ENCODE results near the gene LIPI.

Gene LIPI

GRCh38 chr21:14244911-14245310 lies 34.2 kb upstream of the LIPI start:
- H3K4me3 ChIP-seq, result no peak overlapping the region
- no peak for TF ChIP-seq CTCF (IDR thresholded peaks at IDR 0.05)
- intact Hi-C loops (cut with DNase I; ENCODE audit: low total_unique reads), result no loop called here
- H3K27me3 ChIP-seq, result no peaks in the 10 kb centered on the region
- no peaks in the 10 kb centered on the region for H3K36me3 ChIP-seq
- no peaks in the 10 kb centered on the region for H3K9me3 ChIP-seq
- no peaks in the 10 kb centered on the region for H3K4me1 ChIP-seq
- no peak overlapping the region for H3K27ac ChIP-seq
- DNase-seq, result no peak

- Histone ChIP-seq H3K9me3 (no peaks in the 10 kb centered on the region), H3K27ac (no peak overlapping the region), H3K4me3 (no peak overlapping the region), H3K27me3 (no peaks in the 10 kb centered on the region), H3K4me1 (no peaks in the 10 kb centered on the region), H3K36me3 (no peaks in the 10 kb centered on the region)
- no peak for DNase-seq
- intact Hi-C loops (cut with DNase I; ENCODE audit: low total_unique reads), result no loop called here
- TF ChIP-seq CTCF (IDR thresholded peaks at IDR 0.05), result no peak
These were observed 33.1 kb upstream of the LIPI start for GRCh38 chr21:14243874-14244273.

GRCh38 chr21:14243461-14243860 lies 32.7 kb upstream of the LIPI start:
- no peak for TF ChIP-seq CTCF (IDR thresholded peaks at IDR 0.05)
- Histone ChIP-seq H3K27me3 (no peaks in the 10 kb centered on the region), H3K9me3 (no peaks in the 10 kb centered on the region), H3K4me1 (no peaks in the 10 kb centered on the region), H3K36me3 (no peaks in the 10 kb centered on the region), H3K4me3 (no peak overlapping the region), H3K27ac (no peak overlapping the region)
- no peak for DNase-seq
- intact Hi-C loops (cut with DNase I; ENCODE audit: low total_unique reads), result no loop called here

- intact Hi-C loops (cut with DNase I; ENCODE audit: low total_unique reads), result no loop called here
- H3K27me3 ChIP-seq, result no peaks in the 10 kb centered on the region
- no peak for TF ChIP-seq CTCF (IDR thresholded peaks at IDR 0.05)
- H3K9me3 ChIP-seq, result no peaks in the 10 kb centered on the region
- DNase-seq, result no peak
- no peak overlapping the region for H3K27ac ChIP-seq
- no peak overlapping the region for H3K4me3 ChIP-seq
- H3K4me1 ChIP-seq, result no peaks in the 10 kb centered on the region
- H3K36me3 ChIP-seq, result no peaks in the 10 kb centered on the region
These were observed 30.5 kb upstream of the LIPI start for GRCh38 chr21:14241297-14241696.

GRCh38 chr21:14239281-14239680 lies 28.5 kb upstream of the LIPI start:
- no peak overlapping the region for H3K27ac ChIP-seq
- no peak for DNase-seq
- intact Hi-C loops (cut with DNase I; ENCODE audit: low total_unique reads), result no loop called here
- no peaks in the 10 kb centered on the region for H3K4me1 ChIP-seq
- TF ChIP-seq CTCF (IDR thresholded peaks at IDR 0.05), result no peak
- H3K9me3 ChIP-seq, result no peaks in the 10 kb centered on the region
- no peak overlapping the region for H3K4me3 ChIP-seq
- no peaks in the 10 kb centered on the region for H3K36me3 ChIP-seq
- H3K27me3 ChIP-seq, result no peaks in the 10 kb centered on the region

GRCh38 chr21:14236180-14236579 lies 25.4 kb upstream of the LIPI start:
- no peaks in the 10 kb centered on the region for H3K9me3 ChIP-seq
- no peaks in the 10 kb centered on the region for H3K27me3 ChIP-seq
- no peak for TF ChIP-seq CTCF (IDR thresholded peaks at IDR 0.05)
- no peak for DNase-seq
- no peak overlapping the region for H3K27ac ChIP-seq
- no peak overlapping the region for H3K4me3 ChIP-seq
- H3K4me1 ChIP-seq, result no peaks in the 10 kb centered on the region
- H3K36me3 ChIP-seq, result no peaks in the 10 kb centered on the region
- intact Hi-C loops (cut with DNase I; ENCODE audit: low total_unique reads), result no loop called here
